ENCODE results near the gene SLC36A1. TPM values are rescaled to one million over a fixed set of nuclear protein-coding genes. Genes with fewer than 3 reads are reported as not detected.

The SLC36A1 gene
- total RNA-seq, 5 donors from 2014 or later (not counting 1 experiment from before 2014, with no cell fraction given), result 5.1 to 8.5 (median 6.3) TPM

Other genes with a start within 250 kb of the SLC36A1 start
- 100 to 1,000 TPM in 1 of 5 donors, 10 to 100 TPM in 4; 86.3 to 112 (median 93.5) TPM for gene CCDC69, start 223.5 kb upstream of the SLC36A1 start, total RNA-seq
- gene GM2A, start 194.4 kb upstream of the SLC36A1 start, total RNA-seq, result 10 to 100 TPM in 3 of 5 donors, 1 to 10 TPM in 2; 8.2 to 20.9 (median 11.5) TPM
- not detected for gene SLC36A3, start 143.8 kb upstream of the SLC36A1 start, total RNA-seq
- not detected for gene SLC36A2, start 100.0 kb upstream of the SLC36A1 start, total RNA-seq
- gene FAT2, start 143.7 kb downstream of the SLC36A1 start, total RNA-seq, result not detected
- gene SPARC, start 239.3 kb downstream of the SLC36A1 start, total RNA-seq, result 1 to 10 TPM in 4 of 5 donors, not detected in 1; 4.1 to 8.6 (median 5.2) TPM